ENCODE data around the gene MYMX.

The MYMX gene

DNA sequence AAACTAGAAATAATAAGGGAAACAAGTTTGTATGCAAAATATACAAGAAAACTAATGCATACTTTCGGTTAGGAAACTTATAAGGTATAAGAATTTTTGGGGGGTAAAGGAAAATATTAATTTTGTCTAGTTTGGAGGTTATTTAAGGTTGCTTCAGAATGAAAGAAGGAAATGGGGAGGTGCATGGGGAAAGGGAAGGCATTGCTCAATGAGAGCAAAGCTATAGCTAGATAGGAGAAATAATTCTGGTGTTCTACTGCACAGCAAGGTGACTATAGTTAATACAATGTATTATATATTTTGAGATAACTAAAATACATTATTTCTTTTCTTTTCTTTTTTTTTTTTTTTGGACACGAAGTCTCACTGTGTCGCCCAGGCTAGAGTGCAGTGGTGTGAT is 5.4 kb upstream of the MYMX start:
- Histone ChIP-seq H3K4me3 (ENCODE audit: low read length in 2 of 2) (no peak overlapping the region), H3K9me3 (replicated peaks in 1 of 2; ENCODE audit: control insufficient read depth in 2 of 2, insufficient read depth in 1 of 2, low read depth in 1 of 2, low read length in 2 of 2) (no peaks in the 10 kb centered on the region), H3K36me3 (replicated peaks in 1 of 2; ENCODE audit: control insufficient read depth in 2 of 2, insufficient read depth in 2 of 2, low read length in 2 of 2) (no peaks in the 10 kb centered on the region), H3K4me1 (ENCODE audit: control insufficient read depth in 2 of 2, insufficient read depth in 1 of 2, low read depth in 1 of 2, low read length in 2 of 2) (peaks cover 5 to 6% of the 10 kb centered on the region in 2 donors), H3K23ac (ENCODE audit: low read depth, low read length, poor library complexity) (no peak overlapping the region), H3K18ac (ENCODE audit: low read length) (no peak overlapping the region), H3K27me3 (ENCODE audit: control insufficient read depth in 3 of 3, insufficient read depth in 3 of 3, low read depth in 1 of 3, low read length in 3 of 3) (no peaks in the 10 kb centered on the region), H2BK15ac (ENCODE audit: low read length) (no peak overlapping the region), H3K79me1 (ENCODE audit: low read depth, low read length) (no peaks in the 10 kb centered on the region), H2AFZ (ENCODE audit: low read length) (no peak overlapping the region), H3K4me2 (ENCODE audit: insufficient read depth, low read length, poor library complexity, severe bottlenecking) (no peak overlapping the region), H2AK5ac (ENCODE audit: low read depth, low read length) (no peak overlapping the region), H2BK5ac (ENCODE audit: low read length) (no peak overlapping the region), H2BK120ac (ENCODE audit: low read depth, low read length) (no peak overlapping the region), H3K9ac (ENCODE audit: low read depth, low read length, poor library complexity) (no peak overlapping the region), H2BK12ac (ENCODE audit: low read length) (no peak overlapping the region), H3K27ac (replicated peaks; ENCODE audit: low read length) (no peak overlapping the region), H4K8ac (ENCODE audit: low read depth, low read length) (no peak overlapping the region), H3K4ac (ENCODE audit: low read length) (no peak overlapping the region), H4K91ac (ENCODE audit: low read depth, low read length, poor library complexity) (no peak overlapping the region), H3K14ac (ENCODE audit: low read length) (no peak overlapping the region)
- DNase-seq (ENCODE audit: low spot score) = no peak
- WGBS, 2 donors (ENCODE audit: extremely low coverage in 2 of 2, insufficient read length in 2 of 2, insufficient replicate concordance in 1 of 2) = 100% methylated on average over 1 of the region's 3 CpGs; no CpG with 5 or more reads in 1 of the 2 donors

DNA sequence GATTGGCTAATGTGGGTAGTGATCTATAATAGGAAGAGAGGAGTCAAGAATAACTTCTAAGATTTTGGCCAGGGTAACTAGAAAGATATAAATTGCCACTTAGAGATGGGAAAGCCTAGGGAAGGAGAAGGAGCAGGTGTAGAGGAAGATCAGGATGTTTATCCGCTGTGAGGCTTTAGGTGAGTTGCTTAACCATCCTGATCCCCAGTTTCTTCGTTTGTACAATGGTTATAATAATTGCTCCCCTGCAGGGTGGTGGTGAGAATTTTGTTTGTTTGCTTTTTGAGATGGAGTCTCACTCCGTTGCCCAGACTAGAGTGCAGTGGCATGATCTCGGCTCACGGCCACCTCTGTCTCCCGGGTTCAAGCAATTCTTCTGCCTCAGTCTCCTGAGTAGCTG is 2.4 kb upstream of the MYMX start:
- Histone ChIP-seq H3K4me2 (ENCODE audit: insufficient read depth, low read length, poor library complexity, severe bottlenecking) (no peak overlapping the region), H2BK12ac (ENCODE audit: low read length) (no peak overlapping the region), H3K27me3 (ENCODE audit: control insufficient read depth in 3 of 3, insufficient read depth in 3 of 3, low read depth in 1 of 3, low read length in 3 of 3) (no peaks in the 10 kb centered on the region), H2BK5ac (ENCODE audit: low read length) (no peak overlapping the region), H3K79me1 (ENCODE audit: low read depth, low read length) (no peaks in the 10 kb centered on the region), H3K4me3 (ENCODE audit: low read length in 2 of 2) (no peak overlapping the region), H3K4ac (ENCODE audit: low read length) (no peak overlapping the region), H3K36me3 (replicated peaks in 1 of 2; ENCODE audit: control insufficient read depth in 2 of 2, insufficient read depth in 2 of 2, low read length in 2 of 2) (no peaks in the 10 kb centered on the region), H3K18ac (ENCODE audit: low read length) (no peak overlapping the region), H2AFZ (ENCODE audit: low read length) (no peak overlapping the region), H4K8ac (ENCODE audit: low read depth, low read length) (no peak overlapping the region), H2AK5ac (ENCODE audit: low read depth, low read length) (no peak overlapping the region), H3K4me1 (ENCODE audit: control insufficient read depth in 2 of 2, insufficient read depth in 1 of 2, low read depth in 1 of 2, low read length in 2 of 2) (peaks cover 22 to 23% of the 10 kb centered on the region in 2 donors), H2BK15ac (ENCODE audit: low read length) (no peak overlapping the region), H3K14ac (ENCODE audit: low read length) (no peak overlapping the region), H3K9me3 (replicated peaks in 1 of 2; ENCODE audit: control insufficient read depth in 2 of 2, insufficient read depth in 1 of 2, low read depth in 1 of 2, low read length in 2 of 2) (no peaks in the 10 kb centered on the region), H2BK120ac (ENCODE audit: low read depth, low read length) (no peak overlapping the region), H4K91ac (ENCODE audit: low read depth, low read length, poor library complexity) (no peak overlapping the region), H3K9ac (ENCODE audit: low read depth, low read length, poor library complexity) (no peak overlapping the region), H3K23ac (ENCODE audit: low read depth, low read length, poor library complexity) (no peak overlapping the region), H3K27ac (replicated peaks; ENCODE audit: low read length) (no peak overlapping the region)
- DNase-seq (ENCODE audit: low spot score) = no peak
- WGBS, 2 donors (ENCODE audit: extremely low coverage in 2 of 2, insufficient read length in 2 of 2, insufficient replicate concordance in 1 of 2) = no CpG with 5 or more reads among the region's 6 CpGs

GRCh38 chr6:44217332-44218143 is 812 bp downstream of the MYMX start:
- no peak for DNase-seq (ENCODE audit: low spot score)
- peak overlapping the region; percentile 77 for H2BK12ac ChIP-seq (ENCODE audit: low read length)
- H3K18ac ChIP-seq (ENCODE audit: low read length) = peak overlapping the region; percentile 89
- peaks cover 32 to 35% of the 10 kb centered on the region in 2 donors for H3K4me1 ChIP-seq (ENCODE audit: control insufficient read depth in 2 of 2, insufficient read depth in 1 of 2, low read depth in 1 of 2, low read length in 2 of 2)
- H3K27me3 ChIP-seq (ENCODE audit: control insufficient read depth in 3 of 3, insufficient read depth in 3 of 3, low read depth in 1 of 3, low read length in 3 of 3) = no peaks in the 10 kb centered on the region
- H2AK5ac ChIP-seq (ENCODE audit: low read depth, low read length) = peak overlapping the region; percentile 44
- H2BK5ac ChIP-seq (ENCODE audit: low read length) = no peak overlapping the region
- no peak overlapping the region for H4K91ac ChIP-seq (ENCODE audit: low read depth, low read length, poor library complexity)
- H4K8ac ChIP-seq (ENCODE audit: low read depth, low read length) = peak overlapping the region; percentile 30
- H3K4me3 ChIP-seq (ENCODE audit: low read length in 2 of 2) = no peak overlapping the region
- peak overlapping the region; percentile 15 for H3K27ac ChIP-seq (replicated peaks; ENCODE audit: low read length)
- no peak overlapping the region for H2AFZ ChIP-seq (ENCODE audit: low read length)
- peak overlapping the region; percentile 78 for H3K9ac ChIP-seq (ENCODE audit: low read depth, low read length, poor library complexity)
- H3K4ac ChIP-seq (ENCODE audit: low read length) = no peak overlapping the region
- H2BK120ac ChIP-seq (ENCODE audit: low read depth, low read length) = peak overlapping the region; percentile 51
- no peaks in the 10 kb centered on the region for H3K36me3 ChIP-seq (replicated peaks in 1 of 2; ENCODE audit: control insufficient read depth in 2 of 2, insufficient read depth in 2 of 2, low read length in 2 of 2)
- H3K23ac ChIP-seq (ENCODE audit: low read depth, low read length, poor library complexity) = peak overlapping the region; percentile 76
- H3K9me3 ChIP-seq (replicated peaks in 1 of 2; ENCODE audit: control insufficient read depth in 2 of 2, insufficient read depth in 1 of 2, low read depth in 1 of 2, low read length in 2 of 2) = no peaks in the 10 kb centered on the region
- peaks cover 4% of the 10 kb centered on the region for H3K79me1 ChIP-seq (ENCODE audit: low read depth, low read length)
- no CpG with 5 or more reads among the region's 16 CpGs for WGBS, 2 donors (ENCODE audit: extremely low coverage in 2 of 2, insufficient read length in 2 of 2, insufficient replicate concordance in 1 of 2)
- no peak overlapping the region for H3K4me2 ChIP-seq (ENCODE audit: insufficient read depth, low read length, poor library complexity, severe bottlenecking)
- peak overlapping the region; percentile 39 for H3K14ac ChIP-seq (ENCODE audit: low read length)
- peak overlapping the region; percentile 78 for H2BK15ac ChIP-seq (ENCODE audit: low read length)

GRCh38 chr6:44219053-44219814 is 2.5 kb downstream of the MYMX start:
- Histone ChIP-seq H4K8ac (ENCODE audit: low read depth, low read length) (no peak overlapping the region), H2AK5ac (ENCODE audit: low read depth, low read length) (no peak overlapping the region), H2BK5ac (ENCODE audit: low read length) (peak overlapping the region; percentile 91), H3K27ac (replicated peaks; ENCODE audit: low read length) (peak overlapping the region; percentile 90), H3K23ac (ENCODE audit: low read depth, low read length, poor library complexity) (peak overlapping the region; percentile 87), H3K9ac (ENCODE audit: low read depth, low read length, poor library complexity) (peak overlapping the region; percentile 75), H3K4me3 (ENCODE audit: low read length in 2 of 2) (peak overlapping the region; percentile 71 to 72), H3K4me1 (ENCODE audit: control insufficient read depth in 2 of 2, insufficient read depth in 1 of 2, low read depth in 1 of 2, low read length in 2 of 2) (peaks cover 38 to 42% of the 10 kb centered on the region in 2 donors), H3K27me3 (ENCODE audit: control insufficient read depth in 3 of 3, insufficient read depth in 3 of 3, low read depth in 1 of 3, low read length in 3 of 3) (no peaks in the 10 kb centered on the region), H4K91ac (ENCODE audit: low read depth, low read length, poor library complexity) (peak overlapping the region; percentile 39), H3K4me2 (ENCODE audit: insufficient read depth, low read length, poor library complexity, severe bottlenecking) (peak overlapping the region; percentile 65), H3K9me3 (replicated peaks in 1 of 2; ENCODE audit: control insufficient read depth in 2 of 2, insufficient read depth in 1 of 2, low read depth in 1 of 2, low read length in 2 of 2) (no peaks in the 10 kb centered on the region), H2AFZ (ENCODE audit: low read length) (peak overlapping the region; percentile 99), H2BK15ac (ENCODE audit: low read length) (peak overlapping the region; percentile 32), H3K18ac (ENCODE audit: low read length) (peak overlapping the region; percentile 97), H3K36me3 (replicated peaks in 1 of 2; ENCODE audit: control insufficient read depth in 2 of 2, insufficient read depth in 2 of 2, low read length in 2 of 2) (no peaks in the 10 kb centered on the region), H2BK12ac (ENCODE audit: low read length) (no peak overlapping the region), H3K79me1 (ENCODE audit: low read depth, low read length) (peaks cover 4% of the 10 kb centered on the region), H3K14ac (ENCODE audit: low read length) (no peak overlapping the region), H2BK120ac (ENCODE audit: low read depth, low read length) (no peak overlapping the region), H3K4ac (ENCODE audit: low read length) (no peak overlapping the region)
- no CpG with 5 or more reads among the region's 45 CpGs for WGBS, 2 donors (ENCODE audit: extremely low coverage in 2 of 2, insufficient read length in 2 of 2, insufficient replicate concordance in 1 of 2)
- peak; percentile 81 for DNase-seq (ENCODE audit: low spot score)

All from neuronal stem cell (in vitro differentiated cells).